H1 (cell line): Measurements from ENCODE around the gene PJVK. TPM values are rescaled to one million over a fixed set of nuclear protein-coding genes. Genes with fewer than 3 reads are reported as not detected.

ENCODE experiments used
- CTCF ChIA-PET: fragments of 300-600 bp; sonication (Branson Sonifier 250); formaldehyde crosslinking; loops from one replicate; lab custom pipeline; 2021; ENCODE audit not compliant: partially characterized antibody; lab: Charles Lee
- POLR2A ChIA-PET: fragments of 300-600 bp; sonication (Branson Sonifier 250); formaldehyde crosslinking; loops from one replicate; lab custom pipeline; 2021; ENCODE audit warnings: inconsistent platforms; ENCODE audit not compliant: partially characterized antibody; lab: Charles Lee
- DNase-seq, 2 experiments: peaks; one replicate each; pipeline versions ENCODE4 v3.0.0 to v3.0.0-alpha.2; 2010 to 2022; ENCODE audit warnings: low spot score in 2 of 2, low read depth in 1 of 2, mixed read lengths in 1 of 2
- FAIRE-seq: peaks from 2 replicates; lab custom pipeline; 2011; peaks lifted over from hg19 to GRCh38; lab: Jason Lieb, UNC
- H2AFZ ChIP-seq: 2 replicates; pipeline ENCODE4 v1.8.1; 2012; ENCODE audit warnings: low read length, inconsistent platforms
- H2AK5ac ChIP-seq: 2 replicates; pipeline ENCODE4 v1.6.1; 2013; ENCODE audit warnings: low read depth, low read length
- H2BK120ac ChIP-seq: replicated peaks from 2 replicates; pipeline ENCODE3; 2013; ENCODE audit warnings: low read depth, low read length, inconsistent platforms
- H2BK12ac ChIP-seq: 2 replicates; pipeline ENCODE4 v1.6.1; 2013; ENCODE audit warnings: low read depth, low read length
- H2BK15ac ChIP-seq: 2 replicates; pipeline ENCODE4 v1.6.1; 2013; ENCODE audit warnings: low read length
- H2BK20ac ChIP-seq: 2 replicates; pipeline ENCODE4 v1.6.1; 2013; ENCODE audit warnings: low read length
- H2BK5ac ChIP-seq: 2 replicates; pipeline ENCODE4 v1.6.1; 2013; ENCODE audit warnings: low read depth, low read length
- H3K14ac ChIP-seq: 2 replicates; pipeline ENCODE4 v1.6.1; 2013; ENCODE audit warnings: inconsistent platforms; ENCODE audit not compliant: insufficient read length
- H3K18ac ChIP-seq: 2 replicates; pipeline ENCODE4 v1.6.1; 2013; ENCODE audit warnings: low read length; ENCODE audit errors: extremely low read depth
- H3K23ac ChIP-seq: 2 replicates; pipeline ENCODE4 v1.6.1; 2013; ENCODE audit warnings: inconsistent platforms; ENCODE audit not compliant: insufficient read length
- H3K23me2 ChIP-seq: 2 replicates; pipeline ENCODE4 v1.6.1; 2013; ENCODE audit warnings: low read depth, low read length
- H3K27ac ChIP-seq: 2 replicates; pipeline ENCODE4 v1.6.1; 2011; ENCODE audit warnings: low read depth, low read length, inconsistent platforms
- H3K27me3 ChIP-seq, 4 experiments: replicated peaks in 1 of 4; 1 replicate in 1 of 4; 2 replicates in 3 of 4; pipeline versions ENCODE4 v1.6.1 to v1.8.1; 2011 to 2013; ENCODE audit warnings: low read length in 3 of 4, mild to moderate bottlenecking in 3 of 4, inconsistent platforms in 2 of 4, mixed read lengths in 2 of 4, moderate library complexity in 1 of 4; ENCODE audit not compliant: control insufficient read depth in 3 of 4, insufficient read depth in 3 of 4; ENCODE audit errors: extremely low read depth in 1 of 4
- H3K36me3 ChIP-seq, 4 experiments: 2 replicates each; pipeline versions ENCODE4 v1.6.1 to v1.8.1; 2011 to 2013; ENCODE audit warnings: mild to moderate bottlenecking in 4 of 4, low read length in 3 of 4, moderate library complexity in 2 of 4, control low read depth in 1 of 4, inconsistent platforms in 1 of 4; ENCODE audit not compliant: insufficient read depth in 4 of 4, control insufficient read depth in 2 of 4
- H3K4ac ChIP-seq: replicated peaks from 2 replicates; pipeline ENCODE3; 2013; ENCODE audit warnings: low read length, low read depth, mixed read lengths, inconsistent platforms; ENCODE audit not compliant: insufficient read length
- H3K4me1 ChIP-seq, 4 experiments: replicated peaks in 1 of 4; 1 replicate in 1 of 4; 2 replicates in 3 of 4; pipeline versions ENCODE4 v1.6.1 to v1.8.1; 2011 to 2013; ENCODE audit warnings: low read length in 3 of 4, inconsistent platforms in 2 of 4, mixed read lengths in 1 of 4; ENCODE audit not compliant: insufficient read depth in 4 of 4, control insufficient read depth in 3 of 4
- H3K4me2 ChIP-seq, 2 experiments: 2 replicates each; pipeline versions ENCODE4 v1.6.1 to v1.8.1; 2011 to 2013; ENCODE audit warnings: low read depth in 2 of 2, low read length in 2 of 2, control low read depth in 1 of 2, inconsistent platforms in 1 of 2, mild to moderate bottlenecking in 1 of 2; ENCODE audit not compliant: insufficient read depth in 1 of 2
- H3K4me3 ChIP-seq, 4 experiments: fragments of 200-600, 300-600 bp in 1 of 4; sonication (generic), shearing (Covaris generic), sonication (Bioruptor Twin) in 1 of 4; 2 replicates each; pipeline versions ENCODE4 v1.5.1 to v1.8.1; 2011 to 2016; ENCODE audit warnings: low read length in 4 of 4, low read depth in 3 of 4, control low read depth in 2 of 4, inconsistent platforms in 2 of 4, mild to moderate bottlenecking in 2 of 4, mixed read lengths in 1 of 4, moderate library complexity in 1 of 4; ENCODE audit not compliant: insufficient read depth in 2 of 4; ENCODE audit errors: extremely low read depth in 1 of 4
- H3K56ac ChIP-seq: replicated peaks from 2 replicates; pipeline ENCODE3; 2013; ENCODE audit warnings: low read depth, mild to moderate bottlenecking, mixed read lengths, low read length, inconsistent platforms; ENCODE audit not compliant: insufficient read length
- H3K79me1 ChIP-seq: 2 replicates; pipeline ENCODE4 v1.6.1; 2013; ENCODE audit warnings: low read depth, low read length, control low read depth
- H3K79me2 ChIP-seq, 2 experiments: 2 replicates each; pipeline versions ENCODE4 v1.6.1 to v1.8.1; 2012 to 2013; ENCODE audit warnings: low read length in 2 of 2, mild to moderate bottlenecking in 2 of 2, inconsistent platforms in 1 of 2; ENCODE audit not compliant: insufficient read depth in 2 of 2, control insufficient read depth in 1 of 2
- H3K9ac ChIP-seq, 4 experiments: replicated peaks in 1 of 4; 1 replicate in 1 of 4; 2 replicates in 3 of 4; pipeline versions ENCODE4 v1.6.1 to v1.8.1; 2011 to 2013; ENCODE audit warnings: low read depth in 3 of 4, low read length in 3 of 4, control low read depth in 2 of 4, mild to moderate bottlenecking in 2 of 4, moderate library complexity in 2 of 4, inconsistent platforms in 1 of 4; ENCODE audit errors: extremely low read depth in 1 of 4
- H3K9me3 ChIP-seq, 2 experiments: 2 replicates each; pipeline versions ENCODE4 v1.6.1 to v1.8.1; 2012 to 2013; ENCODE audit warnings: mild to moderate bottlenecking in 2 of 2, moderate library complexity in 2 of 2, control low read depth in 1 of 2, inconsistent platforms in 1 of 2, low read depth in 1 of 2, low read length in 1 of 2, mixed read lengths in 1 of 2; ENCODE audit not compliant: insufficient read depth in 2 of 2
- H4K20me1 ChIP-seq, 2 experiments: replicated peaks in 1 of 2; 2 replicates each; pipeline versions ENCODE3 to v1.8.1; 2011 to 2013; ENCODE audit warnings: inconsistent platforms in 2 of 2, low read length in 2 of 2, mild to moderate bottlenecking in 1 of 2; ENCODE audit not compliant: insufficient read depth in 2 of 2, control insufficient read depth in 1 of 2
- H4K5ac ChIP-seq: 2 replicates; pipeline ENCODE4 v1.6.1; 2013; ENCODE audit warnings: low read length, low read depth, mixed read lengths, inconsistent platforms; ENCODE audit not compliant: insufficient read length
- H4K8ac ChIP-seq: 2 replicates; pipeline ENCODE4 v1.8.0; 2013; ENCODE audit warnings: mild to moderate bottlenecking, moderate library complexity, low read length, inconsistent platforms; ENCODE audit not compliant: insufficient read depth; ENCODE audit errors: extremely low read depth
- H4K91ac ChIP-seq: replicated peaks from 2 replicates; pipeline ENCODE3; 2013; ENCODE audit warnings: low read length, mixed read lengths, inconsistent platforms; ENCODE audit not compliant: insufficient read length
- ASH2L ChIP-seq: fragments of 200-600, 300-600 bp; sonication (generic); IDR thresholded peaks from one replicate; pipeline ENCODE4 v1.7.1; 2017; ENCODE audit warnings: low read length
- CBX8 ChIP-seq: fragments of 300-800, 300-1000 bp; sonication (generic); IDR thresholded peaks from 2 replicates; pipeline ENCODE4 v1.7.1; 2016; ENCODE audit warnings: low read depth, low read length, borderline replicate concordance
- CHD2 ChIP-seq: IDR thresholded peaks from 2 replicates; pipeline ENCODE4 v1.6.1; 2012; ENCODE audit warnings: low read length, improper control_type of control experiment
- CREB1 ChIP-seq: IDR thresholded peaks from 2 replicates; pipeline ENCODE4 v1.6.1; 2012; ENCODE audit warnings: inconsistent platforms
- CTBP2 ChIP-seq: IDR thresholded peaks from 2 replicates; pipeline ENCODE4 v1.7.0; 2011; ENCODE audit warnings: borderline replicate concordance, mild to moderate bottlenecking, moderate library complexity, mixed read lengths, low read length; ENCODE audit not compliant: insufficient read depth, insufficient read length
- EZH2 ChIP-seq: fragments of 200-600 bp; sonication (generic); IDR thresholded peaks from 2 replicates; pipeline ENCODE4 v1.7.1; 2012; ENCODE audit warnings: low read depth, mild to moderate bottlenecking, moderate library complexity, low read length, inconsistent platforms; ENCODE audit not compliant: severe bottlenecking
- POLR2AphosphoS5 ChIP-seq: IDR thresholded peaks from 2 replicates; pipeline ENCODE4 v1.6.1; 2011; ENCODE audit warnings: low read depth, low read length
- SIRT6 ChIP-seq: IDR thresholded peaks from one replicate; pipeline ENCODE4 v1.7.1; 2012; ENCODE audit warnings: low read length, inconsistent platforms
- SP2 ChIP-seq: IDR thresholded peaks from 2 replicates; pipeline ENCODE4 v1.6.1; 2012; ENCODE audit warnings: mild to moderate bottlenecking, low read length, inconsistent platforms
- SP4 ChIP-seq: IDR thresholded peaks from 2 replicates; pipeline ENCODE4 v1.6.1; 2012; ENCODE audit warnings: low read length, inconsistent platforms
- YY1 ChIP-seq: IDR thresholded peaks from 2 replicates; pipeline ENCODE4 v1.6.1; 2011; ENCODE audit warnings: low read depth, mild to moderate bottlenecking, low read length
- WGBS, 2 experiments: shearing (Covaris generic) in 1 of 2; methylation state at CpG; one replicate each; pipeline versions ENCODE4 v1.1.6 to v1.1.7; 2013 to 2015; ENCODE audit warnings: low lambda C conversion rate in 2 of 2, mixed read lengths in 2 of 2, inconsistent platforms in 1 of 2, low coverage in 1 of 2, missing lambda C conversion rate in 1 of 2; ENCODE audit not compliant: insufficient replicate concordance in 2 of 2, insufficient coverage in 1 of 2, insufficient read length in 1 of 2; ENCODE audit errors: extremely low coverage in 1 of 2, missing lambda C conversion rate in 1 of 2; 5-methylcytosine and 5-hydroxymethylcytosine counted together
- polyA plus RNA-seq, 7 experiments: library from polyadenylated mRNA; depleted of rRNA in 3 of 7; stranded (reverse) in 5 of 7; unstranded in 2 of 7; fragments of >200 nt in 5 of 7; fragments of 200-250 nt in 2 of 7; gene quantifications; 1 replicate in 5 of 7; 2 replicates in 1 of 7; 4 replicates in 1 of 7; pipeline versions ENCODE4 v1.2.1 to v1.2.3, GENCODE V29; 2011 to 2013; ENCODE audit warnings: missing spikeins in 2 of 7, mixed read lengths in 2 of 7
- total RNA-seq: library from RNA; stranded (reverse); fragmentation: NEBNext Ultra II Directional; extraction: Animal tissue kit (Norgen Biotek cat#: 25700); gene quantifications from 2 replicates; pipeline ENCODE4 v1.2.1, GENCODE V29; 2021
- TF ChIP-seq, protein P1 (sequence below): IDR thresholded peaks from 2 replicates; pipeline ENCODE4 v1.6.1; 2012; ENCODE audit warnings: low read length, inconsistent platforms

Gene PJVK
- total and polyA plus RNA-seq, 2 of the 8 experiments (the other 6 are each of a cell fraction or from before 2014, with no cell fraction given), result 2.4 to 2.8 TPM

DNA sequence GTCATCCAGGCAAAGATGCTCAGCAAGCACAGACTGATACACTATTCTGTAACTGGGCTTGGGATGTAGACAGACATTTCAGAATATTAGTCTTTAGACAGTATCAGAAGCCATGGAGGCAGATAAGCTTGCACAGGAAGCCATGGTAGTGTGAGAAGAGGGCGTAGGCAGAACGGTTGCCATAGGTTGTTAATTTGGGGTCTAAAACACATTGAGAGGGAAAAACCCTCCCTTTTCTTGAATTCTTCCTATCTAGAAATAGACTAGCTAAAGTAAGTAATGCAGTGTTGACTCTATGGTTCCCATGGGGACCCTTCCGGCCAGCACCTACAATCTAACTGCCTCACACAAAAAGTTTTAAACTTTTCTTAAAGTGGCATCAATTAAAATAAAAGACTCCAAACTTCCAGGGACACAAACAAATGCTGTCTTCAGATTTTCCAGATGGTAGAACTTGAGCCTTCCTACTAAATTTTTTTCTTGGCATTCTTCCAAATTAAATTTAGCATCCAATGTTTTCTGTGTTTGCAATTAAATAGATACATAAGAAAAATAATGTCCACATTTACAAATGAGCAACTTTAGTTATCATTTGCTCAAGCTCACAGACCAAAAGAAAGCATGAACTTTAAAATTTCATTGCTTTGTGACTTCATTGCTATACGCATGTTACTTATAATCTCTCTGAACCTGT lies 2.1 kb upstream of the PJVK start:
- no peak overlapping the region for H3K18ac ChIP-seq
- peak overlapping the region; percentile 79 to 92; a peak in 2 of 4 replicates for H3K4me2 ChIP-seq
- H3K4me1 ChIP-seq, result peaks cover 0 to 2% (median 0%) of the 10 kb centered on the region in 4 experiments; a peak in 2 of 7 replicates
- peaks cover 6% of the 10 kb centered on the region; the same call in 1 of the 2 replicates for H3K79me1 ChIP-seq
- H4K20me1 ChIP-seq, result peaks cover 4% of the 10 kb centered on the region in 2 experiments
- no peak overlapping the region for H3K56ac ChIP-seq
- POLR2A ChIA-PET, result interaction anchor here (0.8 to 2.6 kb wide), 6 partner anchors 9 to 252 kb away, joined by 3 to 23 read pairs (median 4); no protein-coding TSS in a partner anchor
- no peak overlapping the region for H3K9ac ChIP-seq
- no peaks in the 10 kb centered on the region for H3K9me3 ChIP-seq
- H2AFZ ChIP-seq, result no peak overlapping the region
- H3K23ac ChIP-seq, result no peak overlapping the region
- no peak for DNase-seq
- H3K27me3 ChIP-seq, result no peaks in the 10 kb centered on the region
- H2BK5ac ChIP-seq, result no peak overlapping the region
- no peak overlapping the region for H2BK15ac ChIP-seq
- 90% methylated on average over 4 of the region's 4 CpGs; no CpG with 5 or more reads in 1 of the 2 experiments for WGBS, 2 experiments
- no peak overlapping the region for H3K27ac ChIP-seq
- FAIRE-seq, result no peak
- H3K14ac ChIP-seq, result no peak overlapping the region
- no peak overlapping the region for H2BK20ac ChIP-seq
- peaks cover 5% of the 10 kb centered on the region for H3K23me2 ChIP-seq
- CTCF ChIA-PET, result interaction anchor here (0.6 kb wide), 2 partner anchors 46 to 304 kb away, joined by 3 read pairs; no protein-coding TSS in a partner anchor
- H2BK120ac ChIP-seq, result no peak overlapping the region
- H4K8ac ChIP-seq, result no peak overlapping the region
- H3K79me2 ChIP-seq, result peaks cover 8 to 26% of the 10 kb centered on the region in 2 experiments
- no peak overlapping the region for H4K91ac ChIP-seq
- H3K4me3 ChIP-seq, result peak overlapping the region in 2 of 4 experiments; percentile 94 to 96; a peak in 4 of 8 replicates
- no peak overlapping the region for H4K5ac ChIP-seq
- no peak overlapping the region for H2AK5ac ChIP-seq
- H3K36me3 ChIP-seq, result peaks cover 4 to 43% (median 27%) of the 10 kb centered on the region in 4 experiments
- no peak overlapping the region for H2BK12ac ChIP-seq
- no peak overlapping the region for H3K4ac ChIP-seq
- TF ChIP-seq ASH2L (no peak), SP2 (no peak), YY1 (no peak), SP4 (no peak), EZH2 (no peak), POLR2AphosphoS5 (no peak), SIRT6 (no peak), CHD2 (no peak), CTBP2 (no peak), CREB1 (no peak), CBX8 (no peak)
- TF ChIP-seq, protein P1, sequence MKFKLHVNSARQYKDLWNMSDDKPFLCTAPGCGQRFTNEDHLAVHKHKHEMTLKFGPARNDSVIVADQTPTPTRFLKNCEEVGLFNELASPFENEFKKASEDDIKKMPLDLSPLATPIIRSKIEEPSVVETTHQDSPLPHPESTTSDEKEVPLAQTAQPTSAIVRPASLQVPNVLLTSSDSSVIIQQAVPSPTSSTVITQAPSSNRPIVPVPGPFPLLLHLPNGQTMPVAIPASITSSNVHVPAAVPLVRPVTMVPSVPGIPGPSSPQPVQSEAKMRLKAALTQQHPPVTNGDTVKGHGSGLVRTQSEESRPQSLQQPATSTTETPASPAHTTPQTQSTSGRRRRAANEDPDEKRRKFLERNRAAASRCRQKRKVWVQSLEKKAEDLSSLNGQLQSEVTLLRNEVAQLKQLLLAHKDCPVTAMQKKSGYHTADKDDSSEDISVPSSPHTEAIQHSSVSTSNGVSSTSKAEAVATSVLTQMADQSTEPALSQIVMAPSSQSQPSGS, result no peak
